HG02610 (cell line): Measurements from ENCODE around the gene FAM187B.
A peak's percentile ranks its signal among the peaks of the same experiment; 100 is the strongest.

Experiments
- ATAC-seq: cut with Tn5 transposase; IDR thresholded peaks from one replicate; pipeline ENCODE4 v1.9.1; 2021; ENCODE audit warnings: mild to moderate bottlenecking, moderate library complexity; ENCODE audit not compliant: unreplicated experiment

Gene FAM187B

GRCh38 chr19:35228177-35228930 lies at the start of gene FAM187B:
TSS of gene FAM187B (minus strand) at chr19:35228739. CDS start at chr19:35228680, 59 bp downstream.
- no peak for ATAC-seq

GRCh38 chr19:35276706-35277281 lies 48.3 kb upstream of the FAM187B start:
- ATAC-seq = no peak

DNA sequence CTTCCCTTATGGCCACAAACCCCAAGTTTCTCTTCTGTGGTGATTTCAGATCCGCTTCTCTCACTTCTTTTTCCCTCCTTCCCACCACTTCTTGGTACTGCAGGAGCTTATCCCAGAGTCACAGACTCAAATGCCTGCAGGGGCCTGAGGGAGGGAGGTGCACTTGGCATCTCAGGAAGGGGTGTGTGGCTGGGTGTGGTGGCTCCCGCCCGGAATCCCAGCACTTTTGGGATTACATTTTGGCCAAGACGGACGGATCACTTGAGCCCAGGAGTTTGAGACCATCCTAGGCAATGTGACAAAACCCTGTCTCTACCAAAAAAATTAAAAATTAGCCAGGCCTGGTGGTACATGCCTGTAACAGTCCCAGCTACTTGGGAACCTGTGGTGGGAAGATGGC lies 45.8 kb upstream of the FAM187B start:
- ATAC-seq = no peak

DNA sequence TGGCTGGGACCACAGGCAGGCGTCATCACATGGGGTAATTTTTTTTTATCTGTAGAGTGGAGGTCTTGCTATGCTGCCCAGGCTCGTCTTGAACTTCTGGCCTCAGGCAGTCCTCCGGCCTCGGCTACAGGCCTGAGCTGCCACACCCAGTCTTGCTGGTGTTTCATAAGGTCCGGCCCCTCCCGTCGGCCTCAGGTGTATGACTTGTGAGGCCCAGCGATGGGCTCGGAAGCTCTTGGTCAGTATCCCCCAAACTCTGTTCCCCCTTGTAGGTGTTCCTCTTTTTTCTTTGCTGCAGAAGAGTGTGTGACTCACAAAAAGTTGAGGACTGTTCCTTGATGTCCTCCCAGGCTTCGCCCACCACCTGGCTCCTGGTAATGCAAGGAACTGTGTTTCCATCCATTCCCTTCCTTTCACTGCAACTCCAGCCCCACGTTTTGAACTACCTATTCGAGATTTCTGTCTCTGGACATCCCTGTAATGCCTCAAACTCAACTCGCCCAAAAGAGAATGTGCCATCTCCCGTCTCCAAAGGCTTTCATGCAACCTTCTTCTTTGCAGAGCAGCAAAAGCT lies 45.2 kb upstream of the FAM187B start:
- no peak for ATAC-seq

- no peak for ATAC-seq
Measured at GRCh38 chr19:35272954-35273649, 44.6 kb upstream of the FAM187B start.

- ATAC-seq = no peak
Measured at GRCh38 chr19:35272122-35272719, 43.7 kb upstream of the FAM187B start.

DNA sequence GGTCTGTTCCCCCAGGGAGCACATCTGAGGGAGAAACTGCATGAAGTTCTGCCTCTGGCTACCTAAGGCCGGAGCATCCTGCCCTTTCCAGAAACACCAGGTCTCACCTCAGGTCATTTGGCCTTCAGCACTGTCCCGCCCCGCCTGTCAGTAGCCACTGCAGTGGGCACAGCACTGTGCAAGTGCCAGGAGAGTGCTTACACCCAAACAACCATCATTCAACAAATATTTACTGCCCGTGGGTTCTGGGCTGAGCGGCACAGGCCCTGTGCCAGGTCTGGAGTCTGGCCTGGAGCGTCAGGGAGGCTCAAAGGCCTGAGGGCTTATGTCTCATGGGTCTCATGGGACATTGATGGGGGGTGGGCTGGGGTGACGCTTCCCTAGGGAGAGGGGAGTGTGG lies 43.0 kb upstream of the FAM187B start:
- no peak for ATAC-seq

- ATAC-seq = no peak
Measured at GRCh38 chr19:35270381-35270811, 41.9 kb upstream of the FAM187B start.

DNA sequence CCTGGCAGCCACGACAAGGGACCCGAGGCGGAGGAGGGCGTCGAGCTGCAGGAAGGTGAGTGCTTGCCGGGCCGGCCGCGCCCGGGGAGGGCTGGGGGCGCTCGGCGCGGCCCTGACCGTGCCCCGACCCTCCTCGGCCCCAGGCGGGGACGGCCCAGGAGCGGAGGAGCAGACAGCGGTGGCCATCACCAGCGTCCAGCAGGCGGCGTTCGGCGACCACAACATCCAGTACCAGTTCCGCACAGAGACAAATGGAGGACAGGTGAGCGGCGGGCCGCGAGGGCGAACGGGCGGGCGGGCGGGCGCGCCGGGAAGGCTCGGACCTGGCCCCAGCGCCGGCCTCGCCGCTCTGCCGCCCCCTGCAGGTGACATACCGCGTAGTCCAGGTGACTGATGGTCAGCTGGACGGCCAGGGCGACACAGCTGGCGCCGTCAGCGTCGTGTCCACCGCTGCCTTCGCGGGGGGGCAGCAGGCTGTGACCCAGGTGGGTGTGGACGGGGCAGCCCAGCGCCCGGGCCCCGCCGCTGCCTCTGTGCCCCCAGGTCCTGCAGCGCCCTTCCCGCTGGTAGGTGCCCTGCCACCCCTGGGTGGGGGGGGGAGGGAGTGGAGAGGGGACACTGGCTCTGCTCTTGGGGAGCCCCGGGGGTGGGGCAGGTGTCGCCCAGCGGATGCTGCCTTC lies 41.0 kb upstream of the FAM187B start:
- peak; percentile 44 for ATAC-seq

DNA sequence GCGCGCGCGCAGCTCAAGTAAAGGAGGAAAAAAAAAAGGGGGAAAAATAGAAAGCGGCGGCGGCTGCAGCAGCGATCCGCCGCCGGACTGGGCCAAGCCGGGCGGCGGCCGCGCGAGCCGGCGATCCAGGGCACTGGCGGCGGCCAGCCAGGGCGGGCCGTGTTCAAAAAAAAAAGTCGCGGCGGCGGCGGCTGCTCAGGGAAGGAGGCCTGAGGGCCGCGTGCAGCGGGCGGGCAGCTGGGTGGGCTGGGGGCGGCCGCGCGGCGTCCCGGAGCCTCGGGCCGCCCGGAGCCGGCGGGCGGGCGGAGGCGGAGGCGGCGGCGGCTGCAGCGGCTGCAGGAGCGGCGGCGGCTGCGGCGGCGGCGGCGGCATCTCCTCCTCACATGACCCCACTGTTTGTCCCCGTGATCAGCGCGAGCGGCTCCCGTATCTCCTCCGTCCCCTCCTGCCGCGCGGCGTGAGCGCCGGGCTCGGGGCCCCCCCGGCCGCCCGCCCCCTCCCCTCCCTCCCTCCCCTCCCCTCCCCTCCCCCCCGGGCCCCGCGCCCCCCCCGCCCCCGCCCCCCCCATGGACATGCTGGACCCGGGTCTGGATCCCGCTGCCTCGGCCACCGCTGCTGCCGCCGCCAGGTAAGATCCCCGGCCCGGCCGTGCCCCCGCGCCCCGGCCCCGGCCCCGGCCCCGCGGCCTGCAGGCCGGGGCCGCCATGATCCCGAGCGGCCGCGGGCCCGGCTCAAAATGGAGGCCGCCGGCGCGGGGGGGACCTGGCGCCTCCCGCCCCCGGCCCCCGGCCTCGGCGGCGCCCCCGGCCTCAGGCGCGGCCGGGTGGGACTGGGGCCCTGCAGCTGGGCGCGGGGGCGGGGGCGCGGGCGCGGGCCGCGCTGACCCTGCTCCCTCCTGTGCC lies 40.2 kb upstream of the FAM187B start, which contains the start of gene USF2:
Gene USF2 (plus strand): TSS at position 427 of the 902 bp plus-strand sequence. CDS start 140 bp downstream, at position 567.
- ATAC-seq = peak; percentile 20

DNA sequence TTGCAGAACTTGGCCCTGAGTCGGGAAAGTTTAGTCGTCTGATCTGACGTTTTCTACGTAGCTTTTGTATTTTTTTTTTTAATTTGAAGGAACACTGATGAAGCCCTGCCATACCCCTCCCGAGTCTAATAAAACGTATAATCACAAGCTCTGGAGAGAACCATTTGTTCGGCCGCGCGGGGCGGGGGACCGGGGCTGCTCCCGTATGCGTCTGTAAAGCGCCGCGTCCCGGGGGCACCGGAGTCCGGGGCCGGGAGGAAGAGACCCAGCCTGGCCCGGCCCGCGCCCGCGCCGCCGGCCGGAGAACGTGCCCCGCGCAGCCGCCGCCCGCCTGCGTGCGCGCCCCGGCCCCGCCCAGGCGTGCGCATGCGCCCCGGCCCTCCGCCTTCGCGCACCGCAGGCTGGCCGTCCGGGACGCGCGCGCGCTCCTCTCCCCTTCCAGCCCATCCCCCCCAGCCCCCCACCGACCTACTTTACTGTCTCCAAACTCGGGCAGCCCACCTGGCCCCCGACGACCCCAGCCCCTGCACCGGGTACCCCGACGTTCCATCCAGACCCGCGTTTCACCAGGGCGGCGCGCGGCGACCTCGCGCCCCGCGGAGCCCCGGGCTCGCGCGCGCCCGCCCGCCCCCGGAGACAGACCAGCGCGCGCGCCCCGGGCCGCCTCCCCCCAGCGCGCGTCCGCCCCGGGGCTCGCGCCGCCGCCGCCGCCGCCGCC lies 39.4 kb upstream of the FAM187B start:
- ATAC-seq = peak; percentile 50

DNA sequence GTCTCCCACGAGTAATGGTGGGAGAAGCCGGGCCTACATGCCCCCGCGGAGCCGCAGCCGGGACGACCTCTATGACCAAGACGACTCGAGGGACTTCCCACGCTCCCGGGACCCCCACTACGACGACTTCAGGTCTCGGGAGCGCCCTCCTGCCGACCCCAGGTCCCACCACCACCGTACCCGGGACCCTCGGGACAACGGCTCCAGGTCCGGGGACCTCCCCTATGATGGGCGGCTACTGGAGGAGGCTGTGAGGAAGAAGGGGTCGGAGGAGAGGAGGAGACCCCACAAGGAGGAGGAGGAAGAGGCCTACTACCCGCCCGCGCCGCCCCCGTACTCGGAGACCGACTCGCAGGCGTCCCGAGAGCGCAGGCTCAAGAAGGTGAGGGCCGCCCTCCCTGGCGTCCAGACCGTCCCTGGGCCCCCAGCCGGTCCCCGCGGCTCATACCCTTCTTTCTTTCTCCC lies 38.8 kb upstream of the FAM187B start:
- ATAC-seq = no peak

- ATAC-seq = no peak
Measured at GRCh38 chr19:35266520-35267352, 38.2 kb upstream of the FAM187B start.

GRCh38 chr19:35265900-35266519 lies 37.5 kb upstream of the FAM187B start:
- ATAC-seq = no peak

GRCh38 chr19:35265126-35265899 lies 36.8 kb upstream of the FAM187B start:
- no peak for ATAC-seq

DNA sequence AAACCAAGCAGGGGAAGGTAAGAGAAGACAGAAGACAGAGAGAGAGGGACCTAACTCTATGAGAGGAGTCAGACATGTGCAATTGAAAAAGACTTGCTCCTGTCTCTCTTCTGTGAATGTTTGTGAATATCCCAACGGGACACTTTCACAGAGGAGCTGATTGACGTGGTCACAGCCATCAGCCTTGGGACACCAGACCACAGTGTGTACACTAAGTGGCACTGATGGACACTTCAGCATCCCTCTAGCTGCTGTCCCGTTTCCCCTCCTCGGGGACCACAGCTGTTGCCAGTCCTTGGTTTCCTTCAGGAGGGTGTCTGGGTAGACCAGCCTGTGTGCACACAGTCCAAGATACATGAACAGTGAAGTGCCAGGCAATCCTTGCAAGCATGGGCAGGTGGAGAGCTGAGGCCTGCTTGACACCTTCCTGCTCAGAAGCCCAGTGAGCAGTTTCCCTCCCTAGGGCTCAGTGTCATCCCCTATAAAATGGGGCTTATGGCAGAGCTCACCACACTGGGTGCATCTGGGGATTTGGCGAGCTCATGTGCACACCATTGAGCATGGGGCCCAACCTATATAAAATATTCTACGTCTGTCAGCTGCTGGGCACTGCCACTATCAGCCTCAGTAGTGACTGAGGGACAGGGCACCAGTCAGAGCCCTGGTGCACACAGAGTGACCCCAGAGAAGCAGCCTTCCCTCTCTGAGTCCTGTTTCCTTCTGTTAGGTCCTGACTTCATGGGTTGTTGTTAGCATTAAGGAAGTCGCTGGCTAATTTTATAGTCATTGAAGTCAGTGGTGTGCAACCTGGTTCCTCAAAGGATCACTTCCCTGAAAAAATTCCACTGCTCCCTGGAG lies 36.0 kb upstream of the FAM187B start:
- no peak for ATAC-seq
